DMS153 treated with DMSO at 0.1 percent for 48 hours (cell line): Measurements from ENCODE around the gene HCK.

ENCODE experiments used
- DNase-seq: peaks from one replicate; lab custom pipeline; 2025; ENCODE audit not compliant: unreplicated experiment; lab: John Stamatoyannopoulos, UW

The HCK gene

DNA sequence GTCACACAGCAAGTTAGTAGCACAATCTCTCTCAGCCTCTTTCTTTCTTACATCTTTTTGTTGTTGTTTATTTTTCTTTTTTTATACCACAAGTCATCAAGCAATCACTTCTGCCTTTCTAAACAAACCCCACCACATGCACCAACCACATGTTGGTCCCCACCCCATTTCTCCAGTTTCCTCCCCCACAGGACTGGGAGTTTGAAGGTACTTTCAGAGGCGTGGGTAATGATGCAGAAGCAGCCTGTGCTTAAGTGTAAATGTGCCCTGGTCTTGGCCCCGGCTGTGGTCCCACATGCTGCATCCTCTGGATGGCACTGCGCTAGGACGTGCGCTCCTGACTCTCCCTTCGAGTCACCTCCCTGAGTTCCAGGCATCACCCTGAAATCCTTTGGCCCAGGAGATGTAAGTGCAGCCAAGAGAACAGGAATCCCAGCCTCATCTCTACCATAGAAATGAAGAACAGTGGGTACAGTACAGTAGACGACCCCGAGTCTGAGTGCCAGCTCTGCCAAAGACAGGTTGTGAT, 5.7 kb downstream of the HCK start:
- DNase-seq: no peak

DNA sequence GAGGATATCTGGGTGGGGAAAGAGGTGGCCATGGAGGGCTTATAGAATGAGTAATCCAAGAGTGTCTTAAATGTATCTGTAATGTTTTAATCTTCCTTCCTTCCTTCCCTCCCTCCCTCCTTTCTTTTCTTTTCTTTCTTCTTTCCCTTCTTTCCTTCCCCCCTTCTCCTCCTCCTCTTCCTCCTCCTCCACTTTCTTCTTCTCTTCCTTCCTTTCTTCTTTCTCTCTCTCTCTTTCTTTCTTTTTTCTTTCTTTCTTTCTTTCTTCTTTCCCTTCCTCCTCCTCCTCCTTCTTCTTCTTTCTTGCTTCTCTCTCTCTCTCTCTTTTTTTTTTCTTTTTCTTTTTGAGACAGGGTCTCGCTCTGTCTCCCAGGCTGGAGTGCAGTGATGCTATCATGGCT, 7.1 kb downstream of the HCK start:
- DNase-seq: no peak

DNA sequence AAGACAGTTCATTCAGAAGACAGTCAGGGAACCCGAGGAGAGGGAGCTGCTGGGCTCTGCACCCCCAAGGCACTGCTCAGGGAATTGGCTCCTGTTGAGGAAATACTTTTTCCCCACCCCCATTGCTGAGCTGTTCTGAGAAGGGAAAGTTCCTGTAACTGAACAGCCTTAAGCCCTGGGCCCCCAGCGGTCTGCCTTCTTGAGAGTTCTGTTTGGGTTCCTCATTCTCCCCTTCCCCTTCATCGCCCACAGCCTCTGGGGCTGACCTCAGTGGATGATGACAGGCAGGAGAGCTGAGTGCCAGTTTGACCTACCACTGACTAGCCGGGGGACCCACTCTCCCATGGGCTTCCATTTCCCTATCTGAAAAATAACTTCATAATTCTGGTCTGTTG, 10.7 kb downstream of the HCK start:
- no peak for DNase-seq

DNA sequence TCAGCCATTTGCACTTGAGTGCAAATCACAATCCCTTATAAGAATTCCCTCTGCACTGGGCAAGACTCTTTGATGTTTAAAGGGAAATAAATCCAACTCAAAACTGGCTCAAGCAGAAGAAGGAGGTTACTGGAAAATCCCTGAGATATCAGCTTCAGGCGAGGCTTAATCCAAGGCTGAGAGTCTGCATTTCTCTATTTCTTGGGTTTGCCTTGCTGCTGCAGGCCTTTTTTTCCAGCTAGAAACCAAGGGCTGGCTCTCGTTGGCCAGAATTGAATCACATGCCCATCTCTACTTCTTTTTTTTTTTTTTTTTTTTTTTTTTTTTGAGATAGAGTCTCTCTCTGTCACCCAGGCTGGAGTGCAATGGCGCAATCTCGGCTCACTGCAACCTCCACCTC, 11.7 kb downstream of the HCK start:
- no peak for DNase-seq

DNA sequence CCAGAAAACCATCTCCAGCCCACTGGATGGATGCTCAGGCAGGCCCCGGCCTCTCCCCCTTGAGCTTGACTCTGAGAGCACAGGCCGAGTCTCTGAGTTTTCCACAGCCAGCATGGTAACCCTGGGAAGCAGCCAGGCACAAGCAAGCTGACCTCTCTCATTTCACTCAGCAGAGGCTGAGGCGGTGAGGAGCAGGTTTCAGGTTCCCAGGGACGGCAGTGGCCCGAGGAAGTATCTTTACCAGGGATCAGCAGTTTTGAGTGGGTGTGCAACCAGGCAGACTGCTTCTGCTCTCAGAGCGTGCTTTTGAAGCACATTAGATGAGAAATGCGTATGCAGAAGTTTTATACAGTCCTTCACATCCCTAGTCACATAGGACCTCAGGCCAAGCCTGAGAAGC, 12.6 kb downstream of the HCK start:
- no peak for DNase-seq

DNA sequence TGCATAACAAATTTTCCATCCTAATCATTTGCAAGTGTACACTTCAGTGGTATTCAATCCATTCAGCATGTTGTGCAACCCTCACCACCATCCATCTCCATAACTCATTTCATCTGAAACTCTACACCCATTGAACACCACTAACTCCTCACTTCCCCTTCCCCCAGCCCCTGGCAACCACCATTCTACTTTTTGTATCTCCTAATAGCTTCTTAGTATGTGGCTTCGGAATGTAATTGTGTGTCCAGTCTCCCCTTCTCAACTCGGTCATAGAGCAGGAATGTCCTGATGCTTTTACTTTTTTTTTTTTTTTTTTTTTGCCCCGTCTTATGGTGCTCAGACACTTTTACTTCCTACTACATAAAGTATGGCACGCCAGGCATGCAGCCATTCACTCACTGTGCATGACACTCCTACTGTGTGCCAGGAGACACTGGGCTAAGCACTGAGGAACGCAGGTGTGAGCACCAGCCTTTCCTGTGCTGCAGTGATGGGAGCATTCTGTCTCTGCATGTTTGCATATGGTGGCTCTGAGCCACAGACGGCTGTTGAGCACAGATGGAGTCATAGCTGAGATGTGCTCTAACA, 15.3 kb downstream of the HCK start:
- DNase-seq: no peak

DNA sequence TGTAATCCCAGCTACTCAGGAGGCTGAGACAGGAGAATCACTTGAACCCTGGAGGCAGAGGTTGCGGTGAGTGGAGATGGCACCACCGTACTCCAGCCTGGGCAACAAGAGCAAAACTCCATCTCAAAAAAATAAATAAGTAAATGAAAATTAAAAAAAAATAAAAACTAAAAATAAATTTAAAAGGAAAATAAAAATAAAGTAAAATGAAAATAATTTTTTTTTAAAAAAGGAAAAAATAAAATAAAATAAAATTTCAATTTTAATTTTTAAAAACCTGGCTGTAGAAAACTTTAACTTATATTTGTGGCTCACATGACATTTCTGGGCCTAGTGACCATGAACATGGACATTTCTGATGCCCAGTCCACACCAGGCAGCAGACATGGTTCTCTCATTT, 16.1 kb downstream of the HCK start:
- DNase-seq: no peak

DNA sequence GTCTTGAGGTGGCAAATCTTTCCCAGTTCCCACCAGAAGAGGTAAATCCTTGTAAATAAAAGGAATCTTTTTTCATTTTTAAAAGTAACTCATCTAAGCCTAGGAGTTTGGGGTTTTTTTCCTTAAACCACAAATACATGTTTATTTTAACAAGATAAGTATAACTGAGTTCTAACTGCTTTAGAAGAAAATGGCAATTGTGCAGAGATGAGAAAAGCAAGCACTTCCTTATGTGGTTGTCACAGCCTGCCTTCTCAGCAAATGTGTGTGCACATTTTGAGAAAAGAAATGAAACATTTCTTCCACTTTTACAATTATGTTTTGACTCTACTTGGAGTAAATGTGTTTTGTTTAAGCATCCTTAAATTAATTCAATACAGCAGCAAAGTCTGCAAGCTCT, 17.7 kb downstream of the HCK start:
- DNase-seq: no peak

DNA sequence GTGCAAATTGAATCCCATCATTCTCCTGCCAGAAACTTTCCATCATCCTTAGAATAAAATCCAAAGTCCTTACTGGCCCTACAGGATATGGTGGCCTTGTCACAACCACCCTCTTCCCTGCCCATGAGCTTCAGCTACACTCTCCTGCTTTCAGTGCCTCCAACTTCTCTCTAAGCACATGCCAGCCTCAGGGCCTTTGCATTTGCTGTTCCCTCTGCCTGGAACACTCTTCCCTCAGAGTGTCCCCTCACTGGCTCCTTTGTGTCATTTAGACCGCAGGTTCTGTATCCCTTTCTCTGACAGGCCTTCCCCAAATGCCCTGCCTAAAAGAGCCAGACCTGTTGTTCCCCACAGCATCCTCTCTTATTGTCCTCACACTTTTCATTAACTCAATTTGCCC, 18.2 kb downstream of the HCK start:
- DNase-seq: no peak

DNA sequence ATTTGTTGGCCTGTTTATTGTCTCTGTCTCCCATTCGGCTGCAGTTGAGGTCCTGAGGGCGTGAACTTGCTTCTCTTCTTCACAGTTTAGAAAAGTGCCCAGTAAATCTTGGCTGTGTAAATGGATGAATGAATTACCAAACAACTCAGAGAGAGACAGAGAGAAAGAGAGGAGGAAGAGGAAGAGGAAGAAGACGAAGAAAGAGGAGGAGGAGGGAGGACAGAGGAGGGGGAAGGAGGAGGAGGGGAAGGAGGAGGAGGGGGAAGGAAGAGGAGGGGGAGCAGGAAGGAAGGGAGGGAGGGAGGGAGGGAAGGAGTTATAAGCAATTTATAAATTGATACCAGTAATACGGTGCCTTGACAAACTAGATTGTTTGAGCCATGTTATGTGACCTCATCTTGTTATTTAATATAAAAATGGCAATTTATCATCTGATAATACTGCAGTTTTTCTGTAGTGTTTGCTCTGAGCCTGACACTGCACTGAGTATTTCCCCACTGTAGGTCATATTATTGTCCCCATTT, 18.7 kb downstream of the HCK start:
- no peak for DNase-seq

DNA sequence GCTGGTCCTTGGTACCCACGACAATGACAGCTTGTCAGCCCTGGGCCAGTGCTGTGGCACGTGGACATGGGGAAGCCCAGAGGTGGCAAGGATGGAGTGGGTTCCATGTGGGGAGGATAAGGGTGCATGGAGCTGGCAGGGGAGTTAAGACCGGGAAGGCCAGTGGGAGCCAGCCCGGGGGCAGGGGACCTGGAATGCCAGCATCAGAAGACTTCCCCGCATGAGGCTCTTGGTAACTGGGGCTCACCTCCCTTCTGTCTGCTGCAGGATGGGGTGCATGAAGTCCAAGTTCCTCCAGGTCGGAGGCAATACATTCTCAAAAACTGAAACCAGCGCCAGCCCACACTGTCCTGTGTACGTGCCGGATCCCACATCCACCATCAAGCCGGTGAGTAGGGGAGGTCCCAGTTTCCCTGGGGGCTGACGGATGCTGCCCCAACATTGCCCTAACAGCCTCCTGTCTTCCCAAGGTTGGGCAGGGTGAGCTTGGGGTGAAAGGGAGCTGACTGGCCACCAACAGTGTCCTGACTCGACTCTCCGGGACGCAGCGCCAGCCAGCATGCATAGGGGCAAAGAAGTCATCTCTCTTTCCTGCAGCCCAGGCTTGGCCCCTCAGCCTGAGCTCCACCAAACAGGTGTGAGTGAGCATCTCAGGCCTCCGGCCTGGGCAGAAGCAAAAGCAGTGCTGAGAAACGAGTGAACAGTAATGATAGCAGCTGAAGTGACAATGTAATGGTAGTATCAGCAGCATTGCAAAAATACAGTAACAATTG, 19.5 kb downstream of the HCK start:
- DNase-seq: no peak

DNA sequence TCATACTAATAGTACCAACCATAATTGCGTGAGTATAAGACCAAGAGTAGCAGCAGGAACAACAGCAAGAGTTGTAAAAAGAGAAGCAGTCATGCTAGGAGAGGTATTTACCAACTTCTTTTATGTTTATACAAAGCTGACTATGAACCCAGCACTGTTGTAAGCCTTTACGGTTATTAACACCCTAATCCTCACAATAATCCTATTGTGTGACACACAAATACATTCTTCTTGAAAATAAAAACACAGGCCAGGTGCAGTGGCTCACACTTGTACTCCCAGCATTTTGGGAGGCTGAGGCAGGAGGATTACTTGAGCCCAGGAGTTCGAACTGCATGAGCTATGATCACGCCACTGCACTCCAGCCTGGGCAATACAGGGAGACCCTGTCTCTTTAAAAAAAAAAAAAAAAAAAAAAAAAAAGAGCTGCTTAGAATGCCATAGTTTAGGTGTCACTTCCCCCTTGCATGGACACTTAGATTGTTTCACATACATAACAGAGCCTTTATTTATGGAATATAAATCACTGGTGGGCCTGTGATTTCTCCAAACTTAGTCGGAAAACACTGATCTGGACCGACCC, 20.2 kb downstream of the HCK start:
- no peak for DNase-seq

DNA sequence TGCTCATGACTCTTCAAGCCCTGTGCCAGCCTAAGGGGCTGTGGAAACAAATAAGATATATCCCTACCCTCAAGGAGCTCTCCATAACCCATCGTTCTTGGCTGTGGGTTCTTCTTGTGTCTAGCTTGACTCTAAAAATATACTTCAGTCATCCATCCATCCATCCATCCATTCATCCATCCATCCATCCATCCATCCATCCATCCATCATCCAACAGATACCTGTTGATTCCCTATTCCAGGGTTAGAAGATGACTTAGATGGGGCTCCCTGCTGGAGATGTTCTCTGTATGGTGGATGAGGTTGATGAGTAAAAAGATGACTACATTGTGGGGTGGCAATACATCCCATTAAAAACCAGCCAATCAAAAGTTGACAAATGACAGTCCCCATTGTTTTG, 23.5 kb downstream of the HCK start:
- no peak for DNase-seq

DNA sequence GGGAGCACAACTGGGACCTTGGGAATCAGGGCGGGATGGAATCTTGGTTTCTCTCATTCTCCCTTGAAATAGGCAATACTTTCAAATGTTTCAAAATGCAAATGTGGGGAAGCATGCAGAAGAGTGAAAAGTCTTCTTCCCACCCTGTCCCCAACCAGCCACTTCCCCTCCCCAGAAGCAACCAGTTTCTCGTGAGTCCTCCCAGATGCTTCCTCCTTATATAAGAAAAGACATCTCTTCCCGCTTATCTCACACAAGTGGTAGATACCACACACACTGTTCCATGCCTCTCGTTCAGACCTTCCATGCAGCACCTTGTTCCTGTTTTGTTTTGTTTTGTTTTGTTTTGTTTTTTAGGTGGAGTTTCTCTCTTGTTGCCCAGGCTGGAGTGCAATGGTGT, 25.1 kb downstream of the HCK start:
- DNase-seq: no peak

DNA sequence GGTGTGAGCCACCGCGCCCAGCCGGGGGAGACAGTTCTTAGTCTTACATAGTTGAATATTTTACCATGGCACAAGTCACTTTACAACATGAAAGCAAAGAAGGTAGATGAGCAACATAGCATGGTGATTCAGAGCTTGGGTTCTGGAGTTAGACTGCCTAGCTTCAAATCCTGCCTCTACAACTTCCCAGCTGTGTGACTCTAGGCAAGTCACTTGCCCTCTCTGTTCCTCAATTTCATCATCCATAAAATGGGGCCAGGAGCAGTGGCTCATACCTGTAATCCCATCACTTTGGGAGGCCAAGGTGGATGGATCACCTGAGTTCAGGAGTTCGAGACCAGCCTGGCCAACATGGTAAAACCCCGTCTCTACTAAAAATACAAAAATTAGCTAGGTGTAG, 26.3 kb downstream of the HCK start:
- DNase-seq: no peak

DNA sequence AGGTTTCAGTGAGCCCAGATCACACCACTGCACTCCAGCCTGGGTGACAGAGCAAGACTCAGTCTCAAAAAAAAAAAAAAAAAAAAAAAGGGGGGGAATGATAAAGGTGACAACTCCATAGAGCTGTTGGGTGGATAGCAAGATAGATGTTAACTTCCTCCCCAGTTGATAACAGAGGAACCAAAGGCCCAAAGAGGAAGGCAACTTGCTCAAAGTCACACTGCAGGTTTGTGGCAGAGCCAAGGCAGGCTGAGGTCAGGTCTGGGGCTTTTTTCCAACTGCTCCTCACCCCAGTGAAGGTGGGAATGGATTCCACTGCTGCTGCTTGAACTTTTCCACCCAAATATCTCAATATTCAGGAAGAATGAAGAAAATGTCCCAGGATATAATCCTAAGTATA, 26.7 kb downstream of the HCK start:
- DNase-seq: no peak

DNA sequence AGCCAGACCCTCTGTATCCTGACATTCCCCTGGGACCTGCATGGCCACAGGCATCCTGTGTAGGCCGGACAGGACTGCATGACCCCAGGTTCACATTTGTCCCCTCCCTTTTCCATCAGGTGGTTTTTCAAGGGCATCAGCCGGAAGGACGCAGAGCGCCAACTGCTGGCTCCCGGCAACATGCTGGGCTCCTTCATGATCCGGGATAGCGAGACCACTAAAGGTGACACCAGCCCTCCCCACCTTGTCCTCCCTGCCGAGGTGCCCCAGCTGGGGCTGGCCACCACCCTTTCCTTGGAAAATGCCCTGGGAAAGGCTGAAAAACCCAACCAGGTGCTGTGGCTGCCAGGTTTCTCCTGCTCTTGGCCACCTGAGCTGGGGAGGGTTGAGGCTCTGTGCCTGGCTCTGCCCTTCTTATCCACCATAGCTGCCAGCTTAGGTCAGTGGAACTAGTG, 27.6 kb downstream of the HCK start:
- DNase-seq: no peak

DNA sequence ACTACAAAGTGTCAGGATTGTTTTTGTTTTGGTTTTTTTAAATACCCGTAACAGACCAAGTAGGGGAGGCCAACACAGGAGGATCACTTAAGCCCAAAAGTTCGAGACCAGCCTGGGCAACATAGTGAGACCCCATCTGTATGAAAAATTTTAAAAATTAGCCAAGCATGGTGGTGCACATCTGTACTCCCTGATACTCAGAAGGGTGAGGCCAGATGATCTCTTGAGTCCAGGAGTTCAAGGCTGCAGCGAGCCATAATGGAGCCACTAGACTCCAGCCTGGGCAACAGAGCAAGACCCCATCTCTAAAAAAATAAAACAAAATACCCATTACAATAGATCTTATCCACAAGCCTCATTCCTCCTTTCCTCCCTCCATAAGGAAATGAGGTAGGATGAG, 28.7 kb downstream of the HCK start:
- DNase-seq: no peak

DNA sequence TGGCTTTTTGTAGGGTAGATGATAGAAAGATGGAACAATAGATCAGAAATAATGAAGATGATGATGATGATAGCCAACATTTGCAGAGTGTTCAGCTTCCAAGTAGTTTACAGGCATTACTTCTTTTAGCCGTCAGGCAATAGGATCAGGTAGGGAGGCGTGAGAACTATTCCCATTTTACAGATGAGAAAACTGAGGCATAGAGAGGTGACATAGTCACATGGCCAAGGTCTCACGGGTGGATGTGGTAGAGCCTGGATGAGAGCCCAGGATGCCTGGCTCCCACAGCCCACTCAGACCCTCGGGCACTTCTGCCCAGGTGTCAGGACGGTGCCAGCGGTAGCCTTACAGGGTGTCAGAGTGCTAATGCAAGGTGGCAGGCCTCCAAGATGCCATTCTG, 31.4 kb downstream of the HCK start:
- DNase-seq: no peak

DNA sequence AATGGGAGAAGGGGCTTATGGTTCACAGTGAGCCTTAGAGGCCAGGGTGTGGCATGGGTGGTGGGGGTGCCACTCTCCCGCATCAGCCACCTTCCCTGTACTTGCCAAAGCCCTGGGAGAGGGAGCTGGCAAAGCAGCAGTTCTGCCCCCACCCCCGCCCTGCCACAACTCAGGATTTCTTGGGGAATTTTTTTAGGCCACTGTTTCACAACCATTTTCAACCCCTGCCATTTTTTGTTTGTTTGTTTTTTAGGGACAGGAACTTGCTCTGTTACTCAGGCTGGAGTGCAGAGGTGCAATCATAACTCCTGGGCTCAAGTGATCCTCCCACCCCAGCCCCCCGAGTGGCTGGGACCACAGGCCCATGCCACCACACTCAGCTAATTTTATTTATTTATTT, 35.0 kb downstream of the HCK start:
- DNase-seq: no peak

DNA sequence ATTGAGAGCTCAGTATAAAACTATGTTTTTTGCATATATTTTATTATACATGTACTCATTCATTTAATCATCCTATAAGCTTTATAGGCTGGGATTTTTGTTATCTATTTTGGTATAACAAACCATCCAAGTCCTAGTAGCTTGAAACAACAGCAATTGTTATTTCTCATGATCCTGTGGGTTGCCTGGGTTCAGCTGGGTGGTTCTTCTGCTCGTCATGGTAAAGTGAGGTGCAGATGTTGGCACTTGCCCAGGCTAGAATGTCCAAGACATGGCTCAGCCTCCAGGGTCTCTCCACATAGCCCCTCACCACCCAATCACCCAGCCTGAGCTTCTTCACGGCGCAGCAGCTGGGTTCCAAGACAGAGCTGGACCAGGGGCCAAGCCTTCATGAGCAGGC, 36.7 kb downstream of the HCK start:
- DNase-seq: no peak

DNA sequence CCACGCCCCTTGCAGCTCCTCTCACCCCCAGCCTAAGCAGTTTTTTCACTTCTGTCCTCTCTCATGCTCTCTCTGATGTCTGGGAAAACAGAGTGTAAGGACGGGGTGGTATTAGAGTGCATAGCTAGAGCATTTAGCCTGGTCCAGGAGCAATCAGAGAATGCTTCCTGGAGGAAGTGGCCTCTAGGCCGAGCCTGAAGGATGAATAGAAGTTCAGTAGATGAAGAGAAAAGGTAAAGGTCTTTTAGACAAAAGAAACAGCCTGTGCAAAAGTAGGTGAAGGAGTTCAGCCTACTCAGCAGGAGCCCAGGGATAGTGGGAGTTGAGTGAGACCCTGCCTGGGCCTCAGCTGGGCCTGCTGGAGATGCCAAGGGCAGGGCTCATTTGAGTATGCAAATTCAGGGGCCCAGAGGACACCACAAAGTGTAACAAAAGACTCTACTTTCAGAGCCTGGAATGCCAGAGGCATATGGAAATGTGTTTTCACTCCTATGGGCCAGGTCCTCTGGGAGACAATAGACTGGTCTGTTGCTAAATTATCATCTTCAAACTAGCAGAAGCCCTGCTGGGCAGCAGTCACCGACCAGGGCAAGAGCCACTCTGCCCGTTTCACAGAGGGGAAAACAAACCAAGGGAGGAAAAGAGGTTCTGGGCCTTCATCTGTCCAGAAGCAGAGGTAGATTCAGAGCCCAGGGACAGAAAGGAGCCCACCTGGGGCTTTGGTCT, 37.8 kb downstream of the HCK start:
- DNase-seq: no peak
